SK-N-SH treated with all-trans-retinoic acid at 6 μM for 48 hours (cell line): ENCODE data around the gene PIAS2.

Experiments
- ATAC-seq: fragments of 200-7000 bp; cut with Tn5 transposase; 3 replicates; pipeline ENCODE4 v1.9.1; 2020; ENCODE audit warnings: mild to moderate bottlenecking, moderate library complexity
- ARNTL ChIP-seq: fragments of 450-650 bp; formaldehyde crosslinking; IDR thresholded peaks from 2 replicates; pipeline ENCODE4 v1.5.0; 2020; ENCODE audit warnings: low read depth, mild to moderate bottlenecking, moderate library complexity, borderline replicate concordance
- BACH2 ChIP-seq: fragments of 250-450 bp; sonication (Bioruptor Pico); IDR thresholded peaks from 2 replicates; pipeline ENCODE4 v1.9.0; 2021; ENCODE audit warnings: mild to moderate bottlenecking, borderline replicate concordance
- CREB5 ChIP-seq: fragments of 250-450 bp; sonication (Bioruptor Pico); IDR thresholded peaks from 2 replicates; pipeline ENCODE4 v1.5.1; 2020; ENCODE audit warnings: low read depth, mild to moderate bottlenecking, moderate library complexity
- CSRNP3 ChIP-seq: fragments of 250-450 bp; sonication (Bioruptor Pico); IDR thresholded peaks from 2 replicates; pipeline ENCODE4 v1.5.1; 2021; ENCODE audit warnings: mild to moderate bottlenecking, moderate library complexity
- ESRRG ChIP-seq: fragments of 250-450 bp; sonication (Bioruptor Pico); IDR thresholded peaks from 2 replicates; pipeline ENCODE4 v1.6.1; 2021; ENCODE audit warnings: mild to moderate bottlenecking
- ISL1 ChIP-seq: fragments of 250-450 bp; sonication (Bioruptor Pico); IDR thresholded peaks from 2 replicates; pipeline ENCODE4 v2.1.2; 2022; ENCODE audit warnings: mild to moderate bottlenecking, moderate library complexity
- OSR1 ChIP-seq: fragments of 250-450 bp; sonication (Bioruptor Pico); IDR thresholded peaks from 2 replicates; pipeline ENCODE4 v1.8.0; 2022; ENCODE audit warnings: moderate library complexity, mild to moderate bottlenecking, inconsistent platforms
- PATZ1 ChIP-seq: fragments of 250-450 bp; sonication (Bioruptor Pico); IDR thresholded peaks from 2 replicates; pipeline ENCODE4 v1.8.0; 2020; ENCODE audit warnings: mild to moderate bottlenecking, moderate library complexity, borderline replicate concordance
- POU6F1 ChIP-seq: fragments of 250-450 bp; sonication (Bioruptor Pico); IDR thresholded peaks from 2 replicates; pipeline ENCODE4 v1.8.0; 2021; ENCODE audit warnings: low read depth, mild to moderate bottlenecking, moderate library complexity, borderline replicate concordance
- PPARA ChIP-seq: fragments of 250-450 bp; sonication (Bioruptor Pico); IDR thresholded peaks from 2 replicates; pipeline ENCODE4 v1.5.0; 2020; ENCODE audit warnings: mild to moderate bottlenecking, borderline replicate concordance
- RARB ChIP-seq: fragments of 250-450 bp; sonication (Bioruptor Pico); IDR thresholded peaks from 2 replicates; pipeline ENCODE4 v1.8.0; 2021; ENCODE audit warnings: mild to moderate bottlenecking, moderate library complexity
- SNAI2 ChIP-seq: fragments of 250-450 bp; sonication (Bioruptor Pico); IDR thresholded peaks from 2 replicates; pipeline ENCODE4 v1.5.0; 2020; ENCODE audit warnings: mild to moderate bottlenecking, moderate library complexity
- TOX ChIP-seq: fragments of 250-450 bp; sonication (Bioruptor Pico); IDR thresholded peaks from 2 replicates; pipeline ENCODE4 v1.8.0; 2021; ENCODE audit warnings: mild to moderate bottlenecking, moderate library complexity, borderline replicate concordance
- TSHZ2 ChIP-seq: fragments of 250-450 bp; sonication (Bioruptor Pico); IDR thresholded peaks from 2 replicates; pipeline ENCODE4 v1.5.0; 2020; ENCODE audit warnings: mild to moderate bottlenecking, moderate library complexity
- ZC3H10 ChIP-seq: fragments of 250-450 bp; sonication (Bioruptor Pico); IDR thresholded peaks from 2 replicates; pipeline ENCODE4 v1.5.1; 2021; ENCODE audit warnings: mild to moderate bottlenecking, moderate library complexity
- ZFP3 ChIP-seq: fragments of 250-450 bp; sonication (Bioruptor Pico); IDR thresholded peaks from 2 replicates; pipeline ENCODE4 v1.5.0; 2020; ENCODE audit warnings: mild to moderate bottlenecking, moderate library complexity
- ZFP30 ChIP-seq: fragments of 450-650 bp; formaldehyde crosslinking; IDR thresholded peaks from 2 replicates; pipeline ENCODE4 v1.5.0; 2022; ENCODE audit warnings: mild to moderate bottlenecking, moderate library complexity
- ZNF565 ChIP-seq: fragments of 450-650 bp; formaldehyde crosslinking; conservative IDR thresholded peaks from 2 replicates; pipeline ENCODE4 v1.5.0; 2020; ENCODE audit warnings: low read depth, mild to moderate bottlenecking, moderate library complexity
- ZNF70 ChIP-seq: fragments of 450-650 bp; formaldehyde crosslinking; IDR thresholded peaks from 2 replicates; pipeline ENCODE4 v1.5.0; 2020; ENCODE audit warnings: mild to moderate bottlenecking, moderate library complexity
- ZNF8 ChIP-seq: fragments of 450-650 bp; formaldehyde crosslinking; IDR thresholded peaks from 2 replicates; pipeline ENCODE4 v1.5.0; 2020; ENCODE audit warnings: mild to moderate bottlenecking, moderate library complexity

Gene PIAS2

GRCh38 chr18:46820863-46821262 is 96.4 kb downstream of the PIAS2 start:
- ATAC-seq = no peak
- TF ChIP-seq ARNTL (CRISPR knock-in tag) = no peak
- TF ChIP-seq TOX (CRISPR knock-in tag) = no peak
- TF ChIP-seq ZC3H10 = no peak
- no peak for TF ChIP-seq CREB5 (CRISPR knock-in tag)
- TF ChIP-seq ZNF565 (CRISPR knock-in tag) = no peak
- TF ChIP-seq BACH2 = no peak
- no peak for TF ChIP-seq RARB (CRISPR knock-in tag)
- no peak for TF ChIP-seq ZFP30 (CRISPR knock-in tag)
- no peak for TF ChIP-seq TSHZ2

GRCh38 chr18:46815661-46816060 is 101.6 kb downstream of the PIAS2 start:
- no peak for ATAC-seq
- TF ChIP-seq CSRNP3 (CRISPR knock-in tag) (no peak), SNAI2 (CRISPR knock-in tag) (no peak), TOX (CRISPR knock-in tag) (no peak), ISL1 (CRISPR knock-in tag) (no peak)

- ATAC-seq = no peak
Measured at GRCh38 chr18:46814399-46814798, 102.9 kb downstream of the PIAS2 start.

GRCh38 chr18:46812311-46812710 is 105.0 kb downstream of the PIAS2 start:
- no peak for ATAC-seq

More at GRCh38 chr18:46814399-46814798, 102.9 kb downstream of the PIAS2 start:
- TF ChIP-seq ZFP3 (CRISPR knock-in tag) (no peak), BACH2 (no peak), SNAI2 (CRISPR knock-in tag) (no peak), ZNF8 (CRISPR knock-in tag) (no peak), ZNF565 (CRISPR knock-in tag) (no peak)

More at GRCh38 chr18:46812311-46812710, 105.0 kb downstream of the PIAS2 start:
- TF ChIP-seq ZNF70 (CRISPR knock-in tag) (no peak), ZFP3 (CRISPR knock-in tag) (no peak), PPARA (CRISPR knock-in tag) (no peak), OSR1 (no peak), PATZ1 (CRISPR knock-in tag) (no peak), SNAI2 (CRISPR knock-in tag) (no peak), POU6F1 (CRISPR knock-in tag) (no peak), ZFP30 (CRISPR knock-in tag) (no peak), ESRRG (no peak), RARB (CRISPR knock-in tag) (no peak), ZC3H10 (no peak)
